Esophagus muscularis mucosa (tissue), 4 donors: ENCODE data around the gene PTS. TPM values are rescaled to one million over a fixed set of nuclear protein-coding genes. Genes with fewer than 3 reads are reported as not detected.

ENCODE experiments used
- DNase-seq: peaks from one replicate; pipeline ENCODE4 v3.0.0-alpha.2; 2017; ENCODE audit errors: extremely low spot score
- H3K27ac ChIP-seq, 4 donors: fragments of 200-600 bp; sonication (generic); replicated peaks in 1 of 4; 1 replicate in 3 of 4; 2 replicates in 1 of 4; pipeline ENCODE4 v1.5.1; 2016 to 2019; ENCODE audit warnings: mild to moderate bottlenecking in 1 of 4
- H3K27me3 ChIP-seq, 4 donors: fragments of 200-600 bp; sonication (generic); one replicate each; pipeline versions ENCODE4 v1.5.1 to v1.6.0; 2016 to 2019
- H3K36me3 ChIP-seq, 4 donors: fragments of 200-600 bp; sonication (generic); one replicate each; pipeline ENCODE4 v1.5.1; 2016 to 2019
- H3K4me1 ChIP-seq, 4 donors: fragments of 200-600 bp; sonication (generic); one replicate each; pipeline ENCODE4 v1.5.1; 2016 to 2019
- H3K4me3 ChIP-seq, 4 donors: fragments of 200-600 bp; sonication (generic); 1 replicate in 2 of 4; 2 replicates in 2 of 4; pipeline ENCODE4 v1.5.1; 2016 to 2019; ENCODE audit warnings: mild to moderate bottlenecking in 4 of 4, moderate library complexity in 1 of 4
- H3K9me3 ChIP-seq, 4 donors: fragments of 200-600 bp; sonication (generic); 1 replicate in 3 of 4; 2 replicates in 1 of 4; pipeline ENCODE4 v1.5.1; 2016 to 2019
- EP300 ChIP-seq: sonication (generic); formaldehyde crosslinking; IDR thresholded peaks from one replicate; pipeline ENCODE4 v1.6.1; 2017; ENCODE audit warnings: antibody characterized with exemption
- POLR2A ChIP-seq: fragments of 450-650 bp; IDR thresholded peaks from one replicate; pipeline ENCODE4 v1.6.1; 2017; ENCODE audit warnings: antibody characterized with exemption, moderate library complexity, mild to moderate bottlenecking, low read depth
- POLR2AphosphoS5 ChIP-seq, 2 donors: sonication (generic); formaldehyde crosslinking; IDR thresholded peaks; one replicate each; pipeline ENCODE4 v1.6.1; 2017; ENCODE audit warnings: antibody characterized with exemption in 2 of 2
- WGBS: methylation state at CpG from one replicate; pipeline ENCODE4 v1.1.5; 2018; 5-methylcytosine and 5-hydroxymethylcytosine counted together
- intact Hi-C: fragments of 100-400 bp; cut with DNase I; formaldehyde crosslinking; loops from one replicate; pipeline ENCODE4 v1.15.1; 2023
- total RNA-seq, 4 donors: library from RNA; depleted of rRNA; stranded (reverse); fragments of >200 nt; gene quantifications; one replicate each; pipeline versions ENCODE4 v1.1.0 to v1.2.1, GENCODE V29; 2016
- TF ChIP-seq, protein P1 (sequence below), 3 experiments: fragments of 200-600 bp in 2 of 3; fragments of 450-650 bp in 1 of 3; sonication (generic) in 2 of 3; IDR thresholded peaks; one replicate each; pipeline ENCODE4 v1.5.1; 2017 to 2019; ENCODE audit warnings: antibody characterized with exemption in 3 of 3, mild to moderate bottlenecking in 2 of 3, moderate library complexity in 1 of 3

PTS gene
- total RNA-seq, 4 donors from 2014 or later, result 22.2 to 45.3 (median 28.5) TPM

DNA sequence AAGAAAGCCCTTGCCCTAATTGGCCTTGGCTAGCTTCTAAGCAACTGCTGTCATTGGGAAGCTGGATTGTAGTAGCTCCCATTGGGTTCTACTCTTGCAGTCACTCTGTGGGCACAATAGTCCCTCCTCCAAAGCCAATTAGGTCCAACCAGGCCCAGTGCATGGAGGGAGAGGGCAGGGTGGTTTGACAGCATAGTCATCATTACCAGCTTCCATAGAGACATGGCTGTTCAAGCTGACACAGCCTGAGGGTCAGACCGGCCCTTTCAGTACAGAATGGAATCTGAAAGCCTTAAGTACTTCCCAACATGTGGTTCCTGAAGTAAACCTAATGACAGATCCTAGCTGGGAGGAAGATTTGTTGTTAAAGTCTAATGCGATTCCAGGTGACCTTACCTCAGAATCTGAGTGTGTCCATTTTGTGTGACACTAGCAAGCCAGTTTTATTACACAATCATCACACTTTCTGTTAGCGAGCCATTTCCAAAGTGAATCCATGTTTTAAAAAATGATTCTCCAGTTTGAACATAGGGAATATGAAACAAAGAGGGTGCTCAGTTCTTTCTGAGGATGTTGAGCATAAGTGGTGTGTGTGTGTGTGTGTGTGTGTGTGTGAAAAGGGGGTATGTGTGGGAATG lies 27.5 kb downstream of the PTS start:
- intact Hi-C loops, result no loop called here
- Histone ChIP-seq H3K27me3 (no peaks in the 10 kb centered on the region), H3K9me3 (no peaks in the 10 kb centered on the region), H3K4me1 (no peaks in the 10 kb centered on the region), H3K36me3 (no peaks in the 10 kb centered on the region), H3K27ac (no peak overlapping the region), H3K4me3 (no peak overlapping the region)
- no peak for TF ChIP-seq POLR2A
- TF ChIP-seq POLR2AphosphoS5 (IDR thresholded peaks at IDR 0.05), result no peak
- TF ChIP-seq EP300, result no peak
- TF ChIP-seq, protein P1, sequence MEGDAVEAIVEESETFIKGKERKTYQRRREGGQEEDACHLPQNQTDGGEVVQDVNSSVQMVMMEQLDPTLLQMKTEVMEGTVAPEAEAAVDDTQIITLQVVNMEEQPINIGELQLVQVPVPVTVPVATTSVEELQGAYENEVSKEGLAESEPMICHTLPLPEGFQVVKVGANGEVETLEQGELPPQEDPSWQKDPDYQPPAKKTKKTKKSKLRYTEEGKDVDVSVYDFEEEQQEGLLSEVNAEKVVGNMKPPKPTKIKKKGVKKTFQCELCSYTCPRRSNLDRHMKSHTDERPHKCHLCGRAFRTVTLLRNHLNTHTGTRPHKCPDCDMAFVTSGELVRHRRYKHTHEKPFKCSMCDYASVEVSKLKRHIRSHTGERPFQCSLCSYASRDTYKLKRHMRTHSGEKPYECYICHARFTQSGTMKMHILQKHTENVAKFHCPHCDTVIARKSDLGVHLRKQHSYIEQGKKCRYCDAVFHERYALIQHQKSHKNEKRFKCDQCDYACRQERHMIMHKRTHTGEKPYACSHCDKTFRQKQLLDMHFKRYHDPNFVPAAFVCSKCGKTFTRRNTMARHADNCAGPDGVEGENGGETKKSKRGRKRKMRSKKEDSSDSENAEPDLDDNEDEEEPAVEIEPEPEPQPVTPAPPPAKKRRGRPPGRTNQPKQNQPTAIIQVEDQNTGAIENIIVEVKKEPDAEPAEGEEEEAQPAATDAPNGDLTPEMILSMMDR (IDR thresholded peaks at IDR 0.05), result no peak
- no peak for DNase-seq
- 87% methylated on average over 3 of the region's 3 CpGs for WGBS

DNA sequence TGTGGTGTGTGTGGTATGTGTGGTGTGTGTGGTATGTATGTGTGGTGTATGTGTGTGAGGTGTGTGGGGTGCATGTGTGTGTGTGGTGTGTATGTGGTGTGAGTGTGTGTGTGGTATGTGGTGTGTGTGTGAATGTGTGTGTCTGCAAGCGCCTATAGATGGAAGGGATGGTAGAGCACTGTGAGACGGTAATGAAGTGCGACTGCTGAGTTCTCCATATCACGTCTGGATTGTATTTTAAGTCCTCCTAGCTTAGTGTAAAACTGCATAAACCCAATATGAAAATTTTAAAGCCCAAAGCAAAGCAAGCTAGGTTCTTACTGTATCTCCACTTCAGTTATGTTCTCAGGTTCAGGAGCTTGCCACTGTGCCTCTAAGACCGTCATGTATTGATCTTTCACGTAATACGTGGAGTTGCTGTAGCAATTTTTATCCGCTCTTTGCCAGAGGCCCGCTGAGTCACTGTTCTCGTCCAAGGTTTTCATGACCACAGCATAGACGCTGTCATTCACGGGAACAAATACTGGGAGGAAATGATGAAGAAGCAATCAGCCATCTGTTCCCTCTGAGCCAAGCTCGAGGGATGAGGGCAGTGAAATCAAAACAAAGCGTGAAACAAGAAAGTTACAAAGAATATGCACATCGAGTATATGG lies 29.0 kb downstream of the PTS start:
- DNase-seq, result no peak
- intact Hi-C loops, result no loop called here
- no peaks in the 10 kb centered on the region for H3K27me3 ChIP-seq
- 56% methylated on average over 15 of the region's 15 CpGs for WGBS
- no peak overlapping the region for H3K4me3 ChIP-seq
- no peak overlapping the region for H3K27ac ChIP-seq
- H3K4me1 ChIP-seq, result no peaks in the 10 kb centered on the region
- H3K36me3 ChIP-seq, result no peaks in the 10 kb centered on the region
- no peak for TF ChIP-seq POLR2A
- TF ChIP-seq EP300, result no peak
- no peak for TF ChIP-seq POLR2AphosphoS5 (IDR thresholded peaks at IDR 0.05)
- TF ChIP-seq, protein P1 (IDR thresholded peaks at IDR 0.05), result no peak
- no peaks in the 10 kb centered on the region for H3K9me3 ChIP-seq

DNA sequence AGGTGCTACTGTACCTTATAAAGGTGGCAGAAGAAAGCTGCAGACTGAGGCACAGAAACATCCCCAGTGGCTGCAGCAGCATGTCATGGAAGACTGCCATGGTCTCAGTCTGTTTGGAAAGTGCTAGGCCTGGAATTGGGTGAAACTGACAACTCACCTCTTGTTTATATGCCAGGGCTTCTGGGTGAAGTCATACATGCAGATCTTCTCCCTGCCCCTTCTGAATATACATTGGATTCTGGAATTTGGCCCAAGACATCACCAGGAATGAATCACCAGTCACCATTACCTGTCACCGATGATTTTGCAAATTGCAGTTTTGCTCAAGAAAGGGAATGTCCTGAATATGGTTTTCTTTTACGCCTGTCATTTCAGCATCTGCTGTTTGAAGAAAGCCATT lies 34.3 kb downstream of the PTS start, which contains the start of gene PLET1:
TSS of gene PLET1 (minus strand) at position 371 of the 400 bp plus-strand sequence. CDS start at position 100, 271 bp downstream.
- H3K4me3 ChIP-seq, result no peak within 1 kb of the TSS
- no peaks in the 10 kb centered on the region for H3K27me3 ChIP-seq
- no peak within 1 kb of the TSS for H3K27ac ChIP-seq
- no peaks in the 10 kb centered on the region for H3K4me1 ChIP-seq
- 85% methylated on average over 2 of the region's 2 CpGs for WGBS
- no peaks in the 10 kb centered on the region for H3K9me3 ChIP-seq
- no peak for DNase-seq
- no peaks in the 10 kb centered on the region for H3K36me3 ChIP-seq
- intact Hi-C loops, result no loop called here
- TF ChIP-seq POLR2A (no peak), EP300 (no peak), POLR2AphosphoS5 (IDR thresholded peaks at IDR 0.05) (no peak)
- TF ChIP-seq, protein P1 (IDR thresholded peaks at IDR 0.05), result no peak

DNA sequence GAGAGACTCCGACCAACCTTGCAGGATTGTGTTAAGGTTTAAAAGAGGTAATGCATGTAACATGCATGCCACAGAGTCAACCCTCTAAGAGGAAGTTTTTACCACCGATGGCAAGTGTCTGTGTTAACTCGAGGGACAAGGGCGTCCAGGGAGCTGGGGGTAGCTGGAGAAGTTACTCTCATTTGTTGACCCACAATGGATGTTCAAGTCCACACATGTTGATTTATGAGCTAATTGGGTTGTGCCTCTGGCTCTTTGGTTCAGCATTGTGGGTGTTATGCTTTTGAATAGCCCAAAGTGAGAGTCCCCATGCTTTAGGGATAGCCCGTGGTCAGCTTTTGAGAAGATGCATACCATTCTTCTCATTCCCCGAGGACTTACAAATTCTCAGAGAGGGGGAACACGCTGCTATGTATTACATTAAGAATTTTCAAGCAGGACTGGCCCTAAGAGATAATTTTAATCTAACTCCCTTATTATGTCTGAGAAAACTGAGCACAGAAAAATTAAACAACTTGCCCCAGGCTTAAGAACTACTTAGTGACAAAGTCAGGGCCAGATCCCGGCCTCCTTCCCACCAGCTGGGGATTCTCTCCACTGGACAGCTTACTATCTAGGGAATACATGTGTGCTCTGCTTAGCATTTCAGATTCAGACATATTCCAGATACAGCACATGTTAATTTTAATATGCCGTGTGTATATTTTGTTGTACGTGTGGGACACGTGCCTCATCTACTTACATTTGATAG lies 39.6 kb downstream of the PTS start:
- intact Hi-C loops, result no loop called here
- Histone ChIP-seq H3K4me1 (peaks cover 0 to 10% (median 3%) of the 10 kb centered on the region in 4 donors), H3K4me3 (no peak overlapping the region), H3K9me3 (no peaks in the 10 kb centered on the region), H3K27me3 (no peaks in the 10 kb centered on the region), H3K36me3 (no peaks in the 10 kb centered on the region), H3K27ac (no peak overlapping the region)
- 51% methylated on average over 11 of the region's 11 CpGs for WGBS
- TF ChIP-seq POLR2A (no peak), POLR2AphosphoS5 (IDR thresholded peaks at IDR 0.05) (no peak), EP300 (no peak)
- TF ChIP-seq, protein P1 (IDR thresholded peaks at IDR 0.05), result no peak
- no peak for DNase-seq
